Fibroblast of lung (primary cell): ENCODE results near the gene AACS. TPM values are rescaled to one million over a fixed set of nuclear protein-coding genes. Genes with fewer than 3 reads are reported as not detected.

Experiments used
- DNase-seq, 2 donors: peaks; one replicate each; pipeline versions ENCODE4 v3.0.0 to v3.0.0-alpha.2; 2010; ENCODE audit warnings: low read depth in 2 of 2
- H2AFZ ChIP-seq: 2 replicates; pipeline ENCODE4 v1.5.1; 2012; ENCODE audit warnings: low read length, control low read depth, inconsistent platforms
- H3K27ac ChIP-seq: 2 replicates; pipeline ENCODE4 v1.5.1; 2011; ENCODE audit warnings: low read length, control low read depth; ENCODE audit not compliant: insufficient read depth
- H3K27me3 ChIP-seq: 2 replicates; pipeline ENCODE4 v1.5.1; 2011; ENCODE audit warnings: mild to moderate bottlenecking, low read length; ENCODE audit not compliant: control insufficient read depth, insufficient read depth
- H3K36me3 ChIP-seq: 2 replicates; pipeline ENCODE4 v1.5.1; 2011; ENCODE audit warnings: low read length; ENCODE audit not compliant: control insufficient read depth, insufficient read depth
- H3K4me1 ChIP-seq: 2 replicates; pipeline ENCODE4 v1.5.1; 2011; ENCODE audit warnings: low read length; ENCODE audit not compliant: control insufficient read depth, insufficient read depth; ENCODE audit errors: extremely low read depth
- H3K4me2 ChIP-seq: 2 replicates; pipeline ENCODE4 v1.5.1; 2011; ENCODE audit warnings: low read length, control low read depth; ENCODE audit not compliant: insufficient read depth; ENCODE audit errors: extremely low read depth
- H3K4me3 ChIP-seq, 4 experiments: fragments of 200-600 bp in 1 of 4; sonication (generic) in 1 of 4; replicated peaks in 1 of 4; 2 replicates each; pipeline ENCODE4 v1.5.1; 2011 to 2016; ENCODE audit warnings: low read length in 4 of 4, low read depth in 3 of 4, mild to moderate bottlenecking in 3 of 4, control low read depth in 2 of 4, inconsistent platforms in 1 of 4, mixed read lengths in 1 of 4; ENCODE audit not compliant: insufficient read depth in 1 of 4; ENCODE audit errors: control extremely low read depth in 1 of 4
- H3K79me2 ChIP-seq: 2 replicates; pipeline ENCODE4 v1.5.1; 2012; ENCODE audit warnings: mild to moderate bottlenecking, low read length, inconsistent platforms; ENCODE audit not compliant: control insufficient read depth, insufficient read depth
- H3K9ac ChIP-seq: 2 replicates; pipeline ENCODE4 v1.5.1; 2011; ENCODE audit warnings: mild to moderate bottlenecking, low read length, control low read depth; ENCODE audit not compliant: insufficient read depth
- H3K9me3 ChIP-seq: 2 replicates; pipeline ENCODE4 v1.5.1; 2012; ENCODE audit warnings: low read depth, low read length; ENCODE audit not compliant: control insufficient read depth, insufficient read depth
- H4K20me1 ChIP-seq: 2 replicates; pipeline ENCODE4 v1.5.1; 2011; ENCODE audit warnings: low read length; ENCODE audit not compliant: control insufficient read depth, insufficient read depth; ENCODE audit errors: extremely low read depth
- EZH2 ChIP-seq: IDR thresholded peaks from 2 replicates; pipeline ENCODE4 v1.5.1; 2012; ENCODE audit warnings: low read length, control low read depth, mild to moderate bottlenecking; ENCODE audit errors: missing control alignments
- polyA plus RNA-seq, 2 donors: library from polyadenylated mRNA; depleted of rRNA in 1 of 2; stranded (reverse) in 1 of 2; unstranded in 1 of 2; fragments of >200 nt; gene quantifications; 2 replicates each; pipeline ENCODE4 v1.2.1, GENCODE V29; 2011 to 2012; ENCODE audit warnings: missing spikeins in 1 of 2
- total RNA-seq: library from RNA; depleted of rRNA; stranded (reverse); fragments of >200 nt; gene quantifications from 2 replicates; pipeline ENCODE4 v1.2.1, GENCODE V29; 2014
- TF ChIP-seq, protein P1 (sequence below), 2 donors: IDR thresholded peaks in 1 of 2; conservative IDR thresholded peaks in 1 of 2; 1 replicate in 1 of 2; 2 replicates in 1 of 2; pipeline ENCODE4 v1.5.1; 2011 to 2012; ENCODE audit warnings: low read length in 2 of 2, control low read depth in 1 of 2, inconsistent platforms in 1 of 2, low read depth in 1 of 2, mild to moderate bottlenecking in 1 of 2

AACS gene
- total and polyA plus RNA-seq, 2 donors (not counting 1 experiment from before 2014, with no cell fraction given): 24.7 to 31.5 TPM

DNA sequence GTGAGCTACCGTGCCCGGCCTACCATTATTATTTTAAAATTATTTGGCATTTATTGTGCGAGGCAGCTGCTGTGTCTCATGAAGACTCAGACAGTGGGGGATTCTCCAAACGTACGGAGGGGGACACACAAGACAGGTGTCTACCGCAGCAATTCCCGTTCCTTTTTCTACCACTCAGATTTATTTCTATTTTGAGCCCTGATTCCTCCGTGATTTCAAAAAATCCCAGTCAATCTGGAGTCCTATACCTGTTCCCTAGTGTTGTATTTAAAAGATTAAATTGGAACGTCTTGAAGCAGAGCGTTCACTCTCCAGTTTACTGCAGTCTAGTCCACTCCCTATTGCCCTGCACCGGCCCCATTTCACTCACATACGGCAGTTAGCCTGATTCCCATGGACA is 97.9 kb downstream of the AACS start:
- no peaks in the 10 kb centered on the region for H3K79me2 ChIP-seq
- H3K27me3 ChIP-seq: no peaks in the 10 kb centered on the region
- no peak overlapping the region for H3K9ac ChIP-seq
- H3K36me3 ChIP-seq: no peaks in the 10 kb centered on the region
- no peak overlapping the region for H3K27ac ChIP-seq
- H4K20me1 ChIP-seq: no peaks in the 10 kb centered on the region
- H2AFZ ChIP-seq: no peak overlapping the region
- H3K4me2 ChIP-seq: no peak overlapping the region
- no peak overlapping the region for H3K4me3 ChIP-seq
- H3K4me1 ChIP-seq: no peaks in the 10 kb centered on the region
- no peak for TF ChIP-seq EZH2
- TF ChIP-seq, protein P1, sequence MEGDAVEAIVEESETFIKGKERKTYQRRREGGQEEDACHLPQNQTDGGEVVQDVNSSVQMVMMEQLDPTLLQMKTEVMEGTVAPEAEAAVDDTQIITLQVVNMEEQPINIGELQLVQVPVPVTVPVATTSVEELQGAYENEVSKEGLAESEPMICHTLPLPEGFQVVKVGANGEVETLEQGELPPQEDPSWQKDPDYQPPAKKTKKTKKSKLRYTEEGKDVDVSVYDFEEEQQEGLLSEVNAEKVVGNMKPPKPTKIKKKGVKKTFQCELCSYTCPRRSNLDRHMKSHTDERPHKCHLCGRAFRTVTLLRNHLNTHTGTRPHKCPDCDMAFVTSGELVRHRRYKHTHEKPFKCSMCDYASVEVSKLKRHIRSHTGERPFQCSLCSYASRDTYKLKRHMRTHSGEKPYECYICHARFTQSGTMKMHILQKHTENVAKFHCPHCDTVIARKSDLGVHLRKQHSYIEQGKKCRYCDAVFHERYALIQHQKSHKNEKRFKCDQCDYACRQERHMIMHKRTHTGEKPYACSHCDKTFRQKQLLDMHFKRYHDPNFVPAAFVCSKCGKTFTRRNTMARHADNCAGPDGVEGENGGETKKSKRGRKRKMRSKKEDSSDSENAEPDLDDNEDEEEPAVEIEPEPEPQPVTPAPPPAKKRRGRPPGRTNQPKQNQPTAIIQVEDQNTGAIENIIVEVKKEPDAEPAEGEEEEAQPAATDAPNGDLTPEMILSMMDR (conservative IDR thresholded peaks at IDR 0.05 in 1 of 2, IDR thresholded peaks at IDR 0.05 in 1 of 2; ENCODE audit: low read depth in 1 of 2, low read length in 2 of 2): no peak
- H3K9me3 ChIP-seq: no peaks in the 10 kb centered on the region
- no peak for DNase-seq

DNA sequence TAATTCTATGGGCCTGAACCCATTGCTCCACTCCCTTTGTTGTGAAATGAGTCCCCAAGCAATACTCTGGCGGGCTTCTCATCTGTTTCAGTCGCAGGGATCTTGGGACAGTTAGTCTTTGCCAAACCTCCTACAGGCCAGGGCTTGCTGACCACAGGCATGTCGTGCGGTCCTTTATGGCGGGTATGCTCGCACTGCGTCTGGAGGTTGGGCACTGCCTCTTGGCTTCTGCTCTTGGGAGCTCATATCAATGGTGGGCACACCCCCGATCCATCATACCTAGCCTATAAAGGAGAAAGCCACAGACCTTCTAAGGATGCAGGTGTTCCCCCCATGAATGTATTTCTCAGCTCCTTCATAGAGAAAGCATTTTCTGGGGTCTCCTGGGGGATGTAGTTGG is 99.3 kb downstream of the AACS start:
- DNase-seq: no peak
- Histone ChIP-seq H3K4me1 (no peaks in the 10 kb centered on the region), H3K4me3 (no peak overlapping the region), H4K20me1 (no peaks in the 10 kb centered on the region), H3K27me3 (no peaks in the 10 kb centered on the region), H3K4me2 (no peak overlapping the region), H3K9me3 (no peaks in the 10 kb centered on the region), H3K36me3 (no peaks in the 10 kb centered on the region), H3K9ac (no peak overlapping the region), H3K27ac (no peak overlapping the region), H3K79me2 (no peaks in the 10 kb centered on the region), H2AFZ (no peak overlapping the region)
- no peak for TF ChIP-seq EZH2
- TF ChIP-seq, protein P1 (conservative IDR thresholded peaks at IDR 0.05 in 1 of 2, IDR thresholded peaks at IDR 0.05 in 1 of 2; ENCODE audit: low read depth in 1 of 2, low read length in 2 of 2): no peak

DNA sequence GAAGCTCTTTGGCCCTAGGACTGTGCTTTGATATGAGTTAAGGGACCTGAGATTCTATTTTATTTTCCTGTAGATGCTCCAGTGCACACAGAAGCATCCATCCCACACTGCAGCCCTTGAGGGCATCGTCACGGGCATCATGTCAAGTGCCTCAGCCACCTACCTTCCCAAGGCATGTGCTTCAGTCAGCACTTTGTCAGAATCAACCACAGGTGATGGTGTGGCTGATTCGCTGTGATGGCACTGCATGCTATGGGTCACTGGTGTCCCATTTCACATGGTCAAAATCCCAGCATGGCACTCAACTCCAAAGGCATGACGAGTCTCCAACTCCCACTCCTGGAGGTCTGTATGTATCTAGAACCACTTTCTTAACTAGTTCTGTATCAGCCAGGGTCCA is 100.8 kb downstream of the AACS start:
- no peak overlapping the region for H3K4me2 ChIP-seq
- H3K27me3 ChIP-seq: no peaks in the 10 kb centered on the region
- no peak for DNase-seq
- no peaks in the 10 kb centered on the region for H3K4me1 ChIP-seq
- H2AFZ ChIP-seq: no peak overlapping the region
- no peak overlapping the region for H3K4me3 ChIP-seq
- no peak for TF ChIP-seq EZH2
- H3K9me3 ChIP-seq: no peaks in the 10 kb centered on the region
- no peaks in the 10 kb centered on the region for H3K79me2 ChIP-seq
- no peak overlapping the region for H3K9ac ChIP-seq
- H3K27ac ChIP-seq: no peak overlapping the region
- H3K36me3 ChIP-seq: no peaks in the 10 kb centered on the region
- H4K20me1 ChIP-seq: no peaks in the 10 kb centered on the region
